OCI-LY1 (cell line): ENCODE results near the gene NOS1.
"Not testable (repeated sequence)": the region's sequence is repeated elsewhere in the genome, so short reads cannot be mapped to it uniquely, and the experiment has no call there.

Experiments used
- H2AFZ ChIP-seq: fragments of 200-600 bp; sonication (generic), shearing (Covaris generic); 2 replicates; pipeline ENCODE4 v1.6.0; 2014; ENCODE audit warnings: antibody characterized with exemption, mild to moderate bottlenecking, low read length
- H3F3A ChIP-seq: fragments of 200-600 bp; sonication (generic), shearing (Covaris generic); 2 replicates; pipeline ENCODE4 v1.6.0; 2014; ENCODE audit warnings: mild to moderate bottlenecking, antibody characterized with exemption, low read length, moderate library complexity; ENCODE audit not compliant: insufficient read depth
- H3K27ac ChIP-seq: fragments of 200-600 bp; sonication (generic); 2 replicates; pipeline ENCODE4 v1.5.1; 2014; ENCODE audit warnings: low read length, mixed run types, mild to moderate bottlenecking, low read depth; ENCODE audit not compliant: poor library complexity, severe bottlenecking
- H3K27me3 ChIP-seq: fragments of 200-600 bp; sonication (generic); 2 replicates; pipeline ENCODE4 v1.6.0; 2014; ENCODE audit warnings: antibody characterized with exemption, mild to moderate bottlenecking, low read length, moderate library complexity; ENCODE audit not compliant: insufficient read depth
- H3K36me3 ChIP-seq: fragments of 200-600 bp; sonication (generic); 2 replicates; pipeline ENCODE4 v1.6.1; 2014; ENCODE audit warnings: mild to moderate bottlenecking, antibody characterized with exemption, low read length, moderate library complexity, mixed read lengths; ENCODE audit not compliant: insufficient read depth
- H3K4me1 ChIP-seq: fragments of 200-600 bp; sonication (generic); 2 replicates; pipeline ENCODE4 v1.5.1; 2014; ENCODE audit warnings: mild to moderate bottlenecking, low read length, moderate library complexity; ENCODE audit not compliant: insufficient read depth, severe bottlenecking
- H3K4me2 ChIP-seq: fragments of 200-600 bp; sonication (generic), shearing (Covaris generic); 2 replicates; pipeline ENCODE4 v1.6.1; 2014; ENCODE audit warnings: low read length
- H3K4me3 ChIP-seq: fragments of 200-600 bp; sonication (generic); 2 replicates; pipeline ENCODE4 v1.5.1; 2014; ENCODE audit warnings: low read length, low read depth, mild to moderate bottlenecking, mixed read lengths; ENCODE audit not compliant: poor library complexity, severe bottlenecking
- H3K79me2 ChIP-seq: fragments of 200-600 bp; shearing (Covaris generic); 2 replicates; pipeline ENCODE4 v1.6.1; 2016; ENCODE audit warnings: mixed run types, low read length, mixed read lengths; ENCODE audit not compliant: insufficient read depth
- H3K9ac ChIP-seq: fragments of 200-600 bp; sonication (generic), shearing (Covaris generic); 2 replicates; pipeline ENCODE4 v1.6.1; 2014; ENCODE audit warnings: mild to moderate bottlenecking, low read length, mixed read lengths
- H3K9me2 ChIP-seq: fragments of 200-600 bp; sonication (generic), shearing (Covaris generic); 2 replicates; pipeline ENCODE4 v1.6.1; 2014; ENCODE audit warnings: low read depth, mild to moderate bottlenecking, low read length, mixed read lengths
- H3K9me3 ChIP-seq: fragments of 200-600 bp; shearing (Covaris generic); 2 replicates; pipeline ENCODE4 v1.6.1; 2014; ENCODE audit warnings: low read length, mixed read lengths
- H4K20me1 ChIP-seq: fragments of 200-600 bp; sonication (generic), shearing (Covaris generic); 2 replicates; pipeline ENCODE4 v1.6.0; 2016; ENCODE audit warnings: mild to moderate bottlenecking, low read length; ENCODE audit not compliant: insufficient read depth
- EZH2 ChIP-seq: fragments of 200-600 bp; sonication (generic), shearing (Covaris generic); IDR thresholded peaks from 2 replicates; pipeline ENCODE4 v1.8.0; 2017; ENCODE audit warnings: borderline replicate concordance, mixed run types, mild to moderate bottlenecking, antibody characterized with exemption, low read length, moderate library complexity, mixed read lengths
- TF ChIP-seq, protein P1 (sequence below): fragments of 200-600 bp; sonication (generic), shearing (Covaris generic); IDR thresholded peaks from 2 replicates; pipeline ENCODE4 v1.5.1; 2017; ENCODE audit warnings: mild to moderate bottlenecking, antibody characterized with exemption, low read length, moderate library complexity, mixed read lengths

The NOS1 gene

DNA sequence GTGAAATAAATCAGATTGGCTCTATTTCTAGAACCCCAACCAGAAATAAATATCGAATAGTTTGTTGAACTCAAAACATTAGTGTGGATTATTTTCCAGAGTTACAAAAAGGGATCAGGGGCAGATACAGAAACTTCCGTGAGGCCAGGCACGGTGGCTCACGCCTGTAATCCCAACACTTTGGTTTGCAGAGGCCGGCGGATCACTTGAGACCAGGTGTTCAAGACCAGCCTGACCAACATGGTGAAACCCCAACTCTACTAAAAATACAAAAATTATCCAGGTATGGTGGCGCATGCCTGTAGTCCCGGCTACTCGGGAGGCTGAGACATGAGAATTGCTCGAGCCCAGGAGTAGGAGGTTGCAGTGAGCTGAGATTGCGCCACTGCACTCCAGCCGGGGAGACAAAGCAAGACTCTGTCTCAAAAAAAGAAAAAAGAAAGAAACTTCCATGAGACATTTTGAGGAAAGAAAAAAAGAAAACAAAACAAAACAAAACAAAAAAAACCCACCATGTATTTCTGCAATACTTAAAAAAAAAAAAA is 173.2 kb downstream of the NOS1 start:
- peaks cover 20% of the 10 kb centered on the region for H3K79me2 ChIP-seq
- peak overlapping the region; percentile 97 for H3K4me3 ChIP-seq
- H3K9ac ChIP-seq, result peak overlapping the region; percentile 83; the same call in 1 of the 2 replicates
- peaks cover 16% of the 10 kb centered on the region for H3K4me1 ChIP-seq
- H3K27me3 ChIP-seq, result no peaks in the 10 kb centered on the region
- peak overlapping the region; percentile 99 for H3K4me2 ChIP-seq
- no peaks in the 10 kb centered on the region; the same call in 1 of the 2 replicates for H3K9me3 ChIP-seq
- H3K27ac ChIP-seq, result no peak overlapping the region
- H3F3A ChIP-seq, result no peaks in the 10 kb centered on the region
- no peaks in the 10 kb centered on the region for H4K20me1 ChIP-seq
- peaks cover 52% of the 10 kb centered on the region for H3K36me3 ChIP-seq
- no peak for TF ChIP-seq EZH2
- TF ChIP-seq, protein P1, sequence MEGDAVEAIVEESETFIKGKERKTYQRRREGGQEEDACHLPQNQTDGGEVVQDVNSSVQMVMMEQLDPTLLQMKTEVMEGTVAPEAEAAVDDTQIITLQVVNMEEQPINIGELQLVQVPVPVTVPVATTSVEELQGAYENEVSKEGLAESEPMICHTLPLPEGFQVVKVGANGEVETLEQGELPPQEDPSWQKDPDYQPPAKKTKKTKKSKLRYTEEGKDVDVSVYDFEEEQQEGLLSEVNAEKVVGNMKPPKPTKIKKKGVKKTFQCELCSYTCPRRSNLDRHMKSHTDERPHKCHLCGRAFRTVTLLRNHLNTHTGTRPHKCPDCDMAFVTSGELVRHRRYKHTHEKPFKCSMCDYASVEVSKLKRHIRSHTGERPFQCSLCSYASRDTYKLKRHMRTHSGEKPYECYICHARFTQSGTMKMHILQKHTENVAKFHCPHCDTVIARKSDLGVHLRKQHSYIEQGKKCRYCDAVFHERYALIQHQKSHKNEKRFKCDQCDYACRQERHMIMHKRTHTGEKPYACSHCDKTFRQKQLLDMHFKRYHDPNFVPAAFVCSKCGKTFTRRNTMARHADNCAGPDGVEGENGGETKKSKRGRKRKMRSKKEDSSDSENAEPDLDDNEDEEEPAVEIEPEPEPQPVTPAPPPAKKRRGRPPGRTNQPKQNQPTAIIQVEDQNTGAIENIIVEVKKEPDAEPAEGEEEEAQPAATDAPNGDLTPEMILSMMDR, result no peak
- H3K9me2 ChIP-seq, result no peaks in the 10 kb centered on the region
- H2AFZ ChIP-seq, result no peak overlapping the region

GRCh38 chr12:117187421-117187820 is 174.0 kb downstream of the NOS1 start:
- Histone ChIP-seq H3K9me3 (no peaks in the 10 kb centered on the region; the same call in 1 of the 2 replicates), H4K20me1 (no peaks in the 10 kb centered on the region), H3K9me2 (no peaks in the 10 kb centered on the region), H2AFZ (no peak overlapping the region), H3K4me3 (no peak overlapping the region), H3K79me2 (peaks cover 20% of the 10 kb centered on the region), H3K4me1 (peaks cover 16% of the 10 kb centered on the region), H3K9ac (no peak overlapping the region), H3K4me2 (no peak overlapping the region), H3K36me3 (peaks cover 59% of the 10 kb centered on the region), H3F3A (no peaks in the 10 kb centered on the region), H3K27me3 (no peaks in the 10 kb centered on the region), H3K27ac (no peak overlapping the region)
- TF ChIP-seq EZH2, result no peak
- TF ChIP-seq, protein P1, result no peak

GRCh38 chr12:117182866-117183265 is 178.6 kb downstream of the NOS1 start:
- H3K4me2 ChIP-seq, result no peak overlapping the region
- H3K27me3 ChIP-seq, result no peaks in the 10 kb centered on the region
- H3K36me3 ChIP-seq, result peaks cover 95% of the 10 kb centered on the region
- no peaks in the 10 kb centered on the region for H3K9me2 ChIP-seq
- H3K4me1 ChIP-seq, result no peaks in the 10 kb centered on the region
- H3K79me2 ChIP-seq, result peaks cover 3% of the 10 kb centered on the region
- no peak overlapping the region for H3K4me3 ChIP-seq
- H3K9ac ChIP-seq, result no peak overlapping the region
- no peaks in the 10 kb centered on the region for H4K20me1 ChIP-seq
- H3K27ac ChIP-seq, result no peak overlapping the region
- TF ChIP-seq, protein P1, result no peak
- no peak for TF ChIP-seq EZH2
- H3F3A ChIP-seq, result no peaks in the 10 kb centered on the region
- no peak overlapping the region for H2AFZ ChIP-seq
- H3K9me3 ChIP-seq, result peaks cover 8% of the 10 kb centered on the region

DNA sequence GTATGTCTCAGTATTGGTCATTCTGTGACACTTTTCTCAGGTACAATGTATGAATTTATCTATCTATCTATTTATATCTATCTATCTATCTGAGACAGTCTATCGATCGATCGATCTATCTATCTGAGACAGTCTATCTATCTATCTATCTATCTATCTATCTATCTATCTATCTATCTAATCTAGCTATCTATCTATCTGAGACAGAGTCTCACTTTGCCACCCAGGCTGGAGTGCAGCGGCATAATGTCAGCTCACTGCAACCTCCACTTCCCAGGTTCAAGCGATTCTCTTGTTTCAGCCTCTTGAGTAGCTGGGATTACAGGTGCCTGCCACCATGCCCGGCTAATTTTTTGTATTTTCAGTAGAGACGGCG is 180.0 kb downstream of the NOS1 start:
- H3K4me3 ChIP-seq, H3K9me3 ChIP-seq: not testable (repeated sequence)
- H3K36me3 ChIP-seq, result peaks cover 100% of the 10 kb centered on the region

More for the DNA sequence above, 180.0 kb downstream of the NOS1 start:
- not testable (repeated sequence) for H4K20me1 ChIP-seq, H3F3A ChIP-seq, H3K4me1 ChIP-seq, H3K27me3 ChIP-seq, H2AFZ ChIP-seq, H3K27ac ChIP-seq, H3K4me2 ChIP-seq, H3K9ac ChIP-seq, H3K79me2 ChIP-seq, H3K9me2 ChIP-seq
